Sigmoid colon (tissue), 7 donors: ENCODE data around the gene TSPAN9. TPM values are rescaled to one million over a fixed set of nuclear protein-coding genes. Genes with fewer than 3 reads are reported as not detected.

Source experiments
- DNase-seq: peaks from one replicate; pipeline ENCODE4 v3.0.0-alpha.2; 2019
- H3K27ac ChIP-seq, 4 donors: fragments of 200-600 bp; sonication (generic); one replicate each; pipeline ENCODE4 v1.5.1; 2016 to 2019; ENCODE audit warnings: mild to moderate bottlenecking in 1 of 4
- H3K27me3 ChIP-seq, 3 donors: fragments of 200-600 bp; sonication (generic); one replicate each; pipeline ENCODE4 v1.5.1; 2019; ENCODE audit warnings: mild to moderate bottlenecking in 1 of 3
- H3K36me3 ChIP-seq, 4 donors: fragments of 200-600 bp; sonication (generic); one replicate each; pipeline ENCODE4 v1.5.1; 2016 to 2019
- H3K4me1 ChIP-seq, 4 donors: fragments of 200-600 bp; sonication (generic); one replicate each; pipeline ENCODE4 v1.5.1; 2017 to 2019
- H3K4me3 ChIP-seq, 4 donors: fragments of 200-600 bp; sonication (generic); one replicate each; pipeline ENCODE4 v1.5.1; 2017 to 2019; ENCODE audit warnings: mild to moderate bottlenecking in 2 of 4, moderate library complexity in 1 of 4
- H3K9me3 ChIP-seq, 4 donors: fragments of 200-600 bp in 3 of 4; sonication (generic) in 3 of 4; one replicate each; pipeline versions ENCODE4 v1.5.1 to v1.6.1; 2013 to 2019
- EP300 ChIP-seq, 4 donors: sonication (generic); formaldehyde crosslinking; IDR thresholded peaks; one replicate each; pipeline ENCODE4 v1.6.1; 2017; ENCODE audit warnings: antibody characterized with exemption in 4 of 4
- POLR2A ChIP-seq, 2 donors: fragments of 450-650 bp; IDR thresholded peaks; one replicate each; pipeline ENCODE4 v1.6.1; 2016; ENCODE audit warnings: antibody characterized with exemption in 2 of 2, mild to moderate bottlenecking in 2 of 2, moderate library complexity in 2 of 2
- POLR2AphosphoS5 ChIP-seq, 4 donors: sonication (generic); formaldehyde crosslinking; IDR thresholded peaks; one replicate each; pipeline ENCODE4 v1.6.1; 2017; ENCODE audit warnings: antibody characterized with exemption in 4 of 4
- WGBS, 2 donors: extraction: QIAGEN DNeasy Blood & Tissue Kit; methylation state at CpG; one replicate each; pipeline ENCODE4 v1.1.7; 2013; 5-methylcytosine and 5-hydroxymethylcytosine counted together
- intact Hi-C: fragments of 100-400 bp; cut with DNase I; formaldehyde crosslinking; loops from one replicate; pipeline ENCODE4 v1.15.1; 2023
- polyA plus RNA-seq, 3 donors: library from polyadenylated mRNA; stranded (reverse); fragments of 200-250 nt; gene quantifications; one replicate each; pipeline ENCODE4 v1.2.3, GENCODE V29; 2013
- total RNA-seq, 4 donors: library from RNA; depleted of rRNA; stranded (reverse); fragments of >200 nt; gene quantifications; one replicate each; pipeline ENCODE4 v1.1.0, GENCODE V29; 2016
- TF ChIP-seq, protein P1 (sequence below), 4 experiments: fragments of 450-650 bp in 3 of 4; fragments of 200-600 bp in 1 of 4; IDR thresholded peaks; one replicate each; pipeline ENCODE4 v1.5.1; 2016 to 2019; ENCODE audit warnings: antibody characterized with exemption in 4 of 4, mild to moderate bottlenecking in 3 of 4, moderate library complexity in 2 of 4
- donor health status: healthy with polysubstance abuse.
- donor health status: Bipolar disorder and iron deficiency.
- donor health status: healthy.

Gene TSPAN9
- total and polyA plus RNA-seq, 7 donors, result 0.92 to 28.0 (median 18.2) TPM

DNA sequence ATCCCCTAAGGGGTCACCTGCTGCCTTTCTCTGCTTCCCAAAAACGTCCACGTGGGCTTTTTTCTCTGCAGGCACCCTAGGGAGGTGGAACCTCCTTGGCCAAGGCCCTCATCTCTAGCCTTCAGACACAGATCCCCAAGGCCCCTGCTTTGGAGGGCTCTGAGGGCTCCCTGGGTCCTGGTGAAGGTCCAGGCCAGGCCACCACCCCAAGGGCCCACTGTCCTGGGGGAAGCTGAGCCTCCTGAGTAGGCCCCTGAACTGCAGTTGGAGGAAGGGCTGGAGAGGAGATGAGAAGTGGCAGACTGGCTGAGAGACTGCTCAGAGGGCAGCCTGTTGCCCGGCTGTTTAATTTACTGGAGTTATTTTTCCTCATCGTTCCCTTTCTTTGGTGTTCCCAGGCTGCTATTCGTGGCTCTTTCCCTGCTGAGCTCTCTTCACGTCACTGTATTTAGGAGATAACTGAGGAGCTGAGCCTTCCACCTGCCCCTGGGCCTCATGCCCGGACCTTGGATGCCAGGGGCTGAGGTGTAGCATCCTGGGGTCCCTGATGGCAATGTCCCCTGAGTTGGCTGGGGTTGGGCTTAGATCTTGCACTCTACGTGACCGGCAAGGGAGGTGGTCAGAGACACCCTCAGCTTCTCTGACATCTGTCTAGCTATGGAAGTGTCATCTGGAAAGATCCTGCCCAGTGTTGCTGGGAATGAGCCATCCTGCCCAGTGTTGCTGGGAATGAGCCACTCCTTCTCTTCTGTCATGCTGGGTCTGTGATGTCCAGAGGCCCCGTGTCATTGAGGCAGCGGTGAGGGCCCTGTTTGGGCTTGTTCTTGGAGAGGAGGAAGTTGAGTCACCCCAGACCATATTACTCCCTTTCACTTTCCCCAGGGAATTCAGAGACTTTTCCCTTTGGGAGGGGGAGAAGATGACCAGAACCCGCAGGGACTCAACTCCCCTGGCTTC, 139.8 kb downstream of the TSPAN9 start:
- no peak for TF ChIP-seq EP300 (IDR thresholded peaks at IDR 0.05)
- TF ChIP-seq, protein P1, sequence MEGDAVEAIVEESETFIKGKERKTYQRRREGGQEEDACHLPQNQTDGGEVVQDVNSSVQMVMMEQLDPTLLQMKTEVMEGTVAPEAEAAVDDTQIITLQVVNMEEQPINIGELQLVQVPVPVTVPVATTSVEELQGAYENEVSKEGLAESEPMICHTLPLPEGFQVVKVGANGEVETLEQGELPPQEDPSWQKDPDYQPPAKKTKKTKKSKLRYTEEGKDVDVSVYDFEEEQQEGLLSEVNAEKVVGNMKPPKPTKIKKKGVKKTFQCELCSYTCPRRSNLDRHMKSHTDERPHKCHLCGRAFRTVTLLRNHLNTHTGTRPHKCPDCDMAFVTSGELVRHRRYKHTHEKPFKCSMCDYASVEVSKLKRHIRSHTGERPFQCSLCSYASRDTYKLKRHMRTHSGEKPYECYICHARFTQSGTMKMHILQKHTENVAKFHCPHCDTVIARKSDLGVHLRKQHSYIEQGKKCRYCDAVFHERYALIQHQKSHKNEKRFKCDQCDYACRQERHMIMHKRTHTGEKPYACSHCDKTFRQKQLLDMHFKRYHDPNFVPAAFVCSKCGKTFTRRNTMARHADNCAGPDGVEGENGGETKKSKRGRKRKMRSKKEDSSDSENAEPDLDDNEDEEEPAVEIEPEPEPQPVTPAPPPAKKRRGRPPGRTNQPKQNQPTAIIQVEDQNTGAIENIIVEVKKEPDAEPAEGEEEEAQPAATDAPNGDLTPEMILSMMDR (IDR thresholded peaks at IDR 0.05), result no peak
- no peak for TF ChIP-seq POLR2A (IDR thresholded peaks at IDR 0.05)
- no peak for TF ChIP-seq POLR2AphosphoS5 (IDR thresholded peaks at IDR 0.05)
- H3K4me3 ChIP-seq, result no peak overlapping the region
- peaks cover 0 to 19% (median 16%) of the 10 kb centered on the region in 4 donors for H3K4me1 ChIP-seq
- no peak for DNase-seq
- no peaks in the 10 kb centered on the region for H3K27me3 ChIP-seq
- H3K27ac ChIP-seq, result peak overlapping the region in 2 of 4 donors; percentile 20 to 37
- intact Hi-C loops, result no loop called here
- WGBS, 2 donors, result 82 to 85% methylated on average over 12 of the region's 12 CpGs
- H3K9me3 ChIP-seq, result no peaks in the 10 kb centered on the region
- H3K36me3 ChIP-seq, result no peaks in the 10 kb centered on the region

DNA sequence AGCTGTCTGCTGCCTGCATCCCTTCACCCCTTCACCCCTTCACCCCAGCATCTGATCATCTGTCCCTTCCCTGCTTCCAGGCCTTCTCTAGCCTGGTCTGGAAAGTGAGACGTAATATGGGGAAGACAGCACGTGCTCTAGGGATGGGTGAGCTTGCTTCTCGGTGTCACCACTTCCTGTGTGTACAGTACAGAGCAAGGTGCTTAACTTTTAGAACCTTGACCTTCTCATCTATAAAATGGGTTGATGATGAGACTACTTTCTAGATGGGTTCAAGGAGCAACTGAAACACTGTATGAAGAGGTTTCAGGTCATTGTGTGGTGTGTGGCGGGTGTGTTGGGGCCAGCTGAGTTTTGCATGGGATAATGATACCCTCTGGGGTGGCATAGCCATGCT, 140.5 kb downstream of the TSPAN9 start:
- WGBS, 2 donors, result 73 to 84% methylated on average over 4 of the region's 4 CpGs
- no peak for TF ChIP-seq POLR2AphosphoS5 (IDR thresholded peaks at IDR 0.05)
- TF ChIP-seq POLR2A (IDR thresholded peaks at IDR 0.05), result no peak
- H3K4me1 ChIP-seq, result peaks cover 0 to 19% (median 16%) of the 10 kb centered on the region in 4 donors
- H3K27ac ChIP-seq, result peak overlapping the region in 2 of 4 donors; percentile 22 to 72
- intact Hi-C loops, result no loop called here
- no peak overlapping the region for H3K4me3 ChIP-seq
- no peaks in the 10 kb centered on the region for H3K36me3 ChIP-seq
- no peaks in the 10 kb centered on the region for H3K27me3 ChIP-seq
- no peak for DNase-seq
- no peaks in the 10 kb centered on the region for H3K9me3 ChIP-seq

DNA sequence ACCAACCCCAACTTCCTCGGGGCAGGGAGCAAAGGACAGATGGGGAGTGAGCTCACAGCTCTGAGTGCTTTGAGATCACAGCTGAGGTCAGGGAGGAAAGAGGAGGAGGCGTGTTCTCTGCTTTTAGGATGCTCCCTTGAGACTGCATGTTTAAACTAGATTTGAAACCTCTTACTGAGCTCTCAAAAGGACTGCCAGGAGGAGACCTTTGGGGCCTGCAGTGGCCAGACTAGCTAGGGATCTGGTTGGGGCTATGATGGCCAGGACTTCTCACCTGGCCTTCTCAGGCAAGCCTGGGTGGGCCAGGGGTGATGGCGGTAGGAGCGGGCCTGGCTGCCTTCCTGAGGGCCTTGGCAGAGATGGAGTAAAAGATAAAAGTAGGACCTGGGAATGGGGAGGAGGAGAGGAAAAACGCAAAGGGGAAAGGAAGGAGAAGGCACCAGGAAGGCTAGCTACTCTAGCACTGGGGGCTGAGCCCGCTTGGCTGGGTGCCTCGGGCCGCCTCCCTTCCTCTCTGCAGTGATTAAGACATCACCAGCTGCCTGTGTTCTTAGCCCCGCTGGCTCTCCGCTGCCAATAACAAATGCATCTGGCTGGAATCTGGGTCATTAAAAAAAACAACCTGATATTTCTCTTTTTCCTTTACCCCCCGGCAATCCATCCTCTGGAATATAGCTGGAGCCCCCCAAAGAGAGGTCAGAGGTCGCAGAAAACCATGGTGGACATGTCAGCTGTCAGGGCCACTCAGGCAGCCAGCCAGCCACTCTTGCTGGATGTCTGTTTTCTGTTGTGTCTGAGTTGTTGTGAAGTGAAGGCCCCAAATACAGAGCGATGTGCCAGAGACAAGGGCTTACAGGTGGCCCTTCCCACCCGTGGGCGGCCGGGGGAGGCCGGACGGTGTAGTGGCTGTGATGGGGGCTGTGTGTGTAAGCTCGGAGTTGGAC, 141.3 kb downstream of the TSPAN9 start:
- no peaks in the 10 kb centered on the region for H3K9me3 ChIP-seq

DNA sequence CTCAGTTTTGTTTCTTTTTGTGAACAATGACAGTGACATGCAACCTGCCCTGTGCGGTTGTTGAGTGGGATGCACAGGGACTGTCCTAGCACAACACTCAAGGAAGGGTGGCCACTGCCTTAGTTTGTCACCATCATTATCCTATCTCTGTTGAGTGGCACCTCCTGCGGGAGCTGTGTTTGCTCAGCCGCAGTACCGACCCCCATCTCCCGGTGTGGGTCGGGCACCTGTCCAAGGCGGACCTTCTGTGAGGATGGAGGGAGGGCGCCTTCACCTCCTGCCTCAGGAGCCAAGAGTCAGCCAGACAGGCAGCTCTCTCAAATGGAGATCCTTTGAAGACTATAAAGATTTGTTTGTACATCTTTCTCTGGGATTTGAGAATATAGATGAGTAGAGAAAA, 142.1 kb downstream of the TSPAN9 start:
- Histone ChIP-seq H3K4me1 (peaks cover 0 to 19% (median 16%) of the 10 kb centered on the region in 4 donors), H3K36me3 (no peaks in the 10 kb centered on the region), H3K27ac (peak overlapping the region; percentile 22 to 72 (median 51)), H3K27me3 (no peaks in the 10 kb centered on the region), H3K4me3 (no peak overlapping the region), H3K9me3 (no peaks in the 10 kb centered on the region)
- WGBS, 2 donors, result 85 to 89% methylated on average over 8 of the region's 8 CpGs
- intact Hi-C loops, result no loop called here
- TF ChIP-seq, protein P1 (IDR thresholded peaks at IDR 0.05), result no peak
- TF ChIP-seq POLR2AphosphoS5 (IDR thresholded peaks at IDR 0.05) (no peak), POLR2A (IDR thresholded peaks at IDR 0.05) (no peak), EP300 (IDR thresholded peaks at IDR 0.05) (no peak)
- DNase-seq, result no peak

More for the DNA sequence above, 141.3 kb downstream of the TSPAN9 start:
- TF ChIP-seq, protein P1 (IDR thresholded peaks at IDR 0.05), result no peak
- TF ChIP-seq POLR2A (IDR thresholded peaks at IDR 0.05), result no peak
- TF ChIP-seq EP300 (IDR thresholded peaks at IDR 0.05), result no peak
- no peak for TF ChIP-seq POLR2AphosphoS5 (IDR thresholded peaks at IDR 0.05)
- 65 to 72% methylated on average over 19 of the region's 19 CpGs for WGBS, 2 donors
- H3K27me3 ChIP-seq, result no peaks in the 10 kb centered on the region
- DNase-seq, result peak; percentile 93
- H3K4me1 ChIP-seq, result peaks cover 0 to 19% (median 16%) of the 10 kb centered on the region in 4 donors
- no peak overlapping the region for H3K4me3 ChIP-seq
- H3K27ac ChIP-seq, result peak overlapping the region; percentile 22 to 72 (median 51)
- intact Hi-C loops, result no loop called here
- H3K36me3 ChIP-seq, result no peaks in the 10 kb centered on the region
